ENCODE data around the gene AKR7A2.
A peak's percentile ranks its signal among the peaks of the same experiment; 100 is the strongest.

AKR7A2 gene

DNA sequence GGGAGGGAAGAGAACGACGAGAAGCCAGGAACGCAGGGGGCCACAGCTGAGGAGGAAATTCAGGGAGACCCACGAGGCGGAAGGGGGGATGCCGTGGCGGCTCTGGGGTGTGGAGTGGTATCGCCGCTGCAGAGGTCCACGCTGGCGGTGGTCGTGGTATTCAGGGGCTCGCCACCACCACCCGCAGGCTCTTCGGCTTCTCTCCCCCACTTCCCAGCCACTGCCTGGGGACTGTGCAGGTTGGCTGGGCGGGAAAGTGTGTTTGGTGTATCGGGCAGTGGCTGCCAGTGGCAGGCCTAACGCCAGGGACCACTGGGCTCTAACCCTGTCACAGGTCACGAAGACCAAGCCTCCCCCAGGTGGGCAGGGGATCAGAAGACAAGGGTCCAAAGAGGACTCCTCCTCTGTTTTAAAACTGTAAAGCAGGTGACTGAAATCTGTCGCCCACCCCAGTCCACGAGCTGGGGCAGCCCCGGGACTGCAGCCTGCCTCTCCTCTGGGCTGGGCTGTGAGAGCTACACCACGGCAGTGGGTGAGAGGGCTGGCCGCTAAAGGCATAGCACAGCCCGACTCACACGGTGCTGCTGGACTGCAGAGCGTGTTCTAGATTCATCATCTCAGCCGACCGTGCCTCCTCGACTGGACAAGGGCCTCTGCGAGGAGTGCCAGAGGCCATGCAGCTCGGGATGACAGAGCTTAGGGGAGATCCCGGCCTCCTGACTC lies 31.1 kb upstream of the AKR7A2 start:
- no peak for DNase-seq

DNA sequence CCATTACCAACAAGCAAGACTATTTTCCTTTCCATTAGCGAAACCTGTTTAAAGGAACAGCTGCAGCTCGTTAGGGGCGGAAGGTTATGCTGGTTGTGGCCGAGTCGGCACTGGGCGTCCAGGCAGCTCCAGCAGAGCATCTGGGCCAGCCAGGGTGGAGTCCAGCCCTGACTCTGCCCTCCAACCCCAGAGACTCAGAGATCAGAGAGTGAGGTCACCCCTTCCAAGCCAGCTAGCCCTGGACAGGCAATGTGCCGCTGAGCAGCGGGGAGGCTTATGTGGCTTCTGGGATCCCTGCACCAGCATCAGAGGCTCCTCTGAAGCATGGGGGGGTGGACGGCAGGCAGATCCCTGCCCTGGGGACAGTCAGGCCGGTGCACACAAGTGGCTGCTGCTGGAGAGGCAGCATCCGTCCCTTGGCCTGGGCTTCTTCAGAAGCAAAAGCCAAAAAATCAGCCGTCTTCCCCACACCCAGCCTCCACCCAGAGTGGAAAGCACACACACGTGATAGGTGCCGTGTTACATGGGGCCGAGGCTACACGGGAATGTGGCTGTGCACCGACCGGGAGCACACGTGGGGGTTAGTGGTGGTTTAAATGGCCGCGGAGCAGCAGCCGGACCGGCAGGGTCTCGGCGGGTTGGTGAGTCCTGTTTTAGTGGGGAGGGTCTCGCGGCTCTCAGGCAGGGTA lies 30.3 kb upstream of the AKR7A2 start:
- peak; percentile 60 for DNase-seq

DNA sequence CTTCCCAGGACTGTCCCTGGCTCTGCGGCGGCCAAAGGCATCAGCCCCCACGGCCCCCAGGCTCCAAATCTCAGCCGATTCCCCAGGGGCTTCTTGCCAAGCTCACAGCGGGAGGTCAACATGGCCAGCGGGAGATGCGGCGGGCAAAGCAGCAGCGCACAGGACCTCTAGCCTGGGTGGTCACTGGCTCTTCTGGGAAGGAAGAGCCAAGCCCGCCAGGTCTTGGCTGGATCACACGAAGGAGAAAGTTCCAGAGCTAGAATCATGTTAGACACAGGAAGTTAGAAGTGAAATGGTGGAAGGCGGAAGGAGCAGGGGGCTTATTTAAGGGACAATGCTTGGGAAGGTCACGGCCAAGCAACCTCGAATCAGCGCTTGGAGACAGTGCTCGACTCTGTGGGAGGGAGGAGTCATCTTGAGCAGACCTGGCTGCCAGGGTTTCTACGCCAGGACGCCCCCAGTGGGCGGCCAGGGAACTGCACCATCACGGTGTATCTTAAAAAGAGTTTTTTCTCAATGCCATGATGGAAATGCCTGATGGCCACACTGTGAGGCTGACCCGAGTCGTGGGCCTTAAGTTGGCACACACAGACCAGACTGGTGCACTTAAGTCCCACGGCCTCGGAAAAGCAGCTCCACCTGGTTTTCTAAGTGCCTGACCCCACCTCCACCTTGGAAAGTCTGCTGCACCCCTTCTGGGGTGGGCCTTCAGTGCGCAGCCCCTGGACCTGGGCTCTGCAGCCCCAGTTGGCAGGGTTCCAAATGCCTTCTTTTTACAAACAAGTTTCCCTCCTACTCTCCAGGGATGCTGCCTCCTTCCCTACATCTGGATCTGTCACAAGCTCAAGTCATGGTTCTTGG lies 29.5 kb upstream of the AKR7A2 start:
- peak; percentile 77 for DNase-seq

DNA sequence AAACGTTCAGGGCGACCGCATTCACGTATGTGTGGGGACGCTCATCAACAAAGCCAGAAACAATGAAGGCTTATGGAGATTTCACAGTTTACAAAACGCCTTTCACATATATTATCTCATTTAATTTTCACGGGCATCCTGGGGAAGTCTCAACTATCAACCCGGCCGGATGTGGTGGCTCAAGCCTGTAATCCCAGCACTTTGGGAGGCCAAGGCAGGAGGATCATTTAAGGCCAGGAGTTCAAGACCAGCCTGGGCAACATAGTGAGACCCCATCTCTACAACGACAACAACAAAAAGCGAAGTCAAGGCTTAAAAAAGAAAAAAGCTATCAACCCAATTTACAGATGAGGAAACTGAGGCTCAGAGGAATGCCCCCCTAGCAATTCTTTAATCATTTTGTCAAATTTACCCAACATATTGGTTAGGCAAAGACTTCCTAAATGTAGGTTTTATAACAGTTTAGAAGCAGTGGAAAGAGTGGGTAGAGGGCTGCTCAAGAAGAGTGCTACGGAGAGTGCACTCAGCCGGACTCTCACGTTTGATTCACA lies 28.5 kb upstream of the AKR7A2 start:
- no peak for DNase-seq

DNA sequence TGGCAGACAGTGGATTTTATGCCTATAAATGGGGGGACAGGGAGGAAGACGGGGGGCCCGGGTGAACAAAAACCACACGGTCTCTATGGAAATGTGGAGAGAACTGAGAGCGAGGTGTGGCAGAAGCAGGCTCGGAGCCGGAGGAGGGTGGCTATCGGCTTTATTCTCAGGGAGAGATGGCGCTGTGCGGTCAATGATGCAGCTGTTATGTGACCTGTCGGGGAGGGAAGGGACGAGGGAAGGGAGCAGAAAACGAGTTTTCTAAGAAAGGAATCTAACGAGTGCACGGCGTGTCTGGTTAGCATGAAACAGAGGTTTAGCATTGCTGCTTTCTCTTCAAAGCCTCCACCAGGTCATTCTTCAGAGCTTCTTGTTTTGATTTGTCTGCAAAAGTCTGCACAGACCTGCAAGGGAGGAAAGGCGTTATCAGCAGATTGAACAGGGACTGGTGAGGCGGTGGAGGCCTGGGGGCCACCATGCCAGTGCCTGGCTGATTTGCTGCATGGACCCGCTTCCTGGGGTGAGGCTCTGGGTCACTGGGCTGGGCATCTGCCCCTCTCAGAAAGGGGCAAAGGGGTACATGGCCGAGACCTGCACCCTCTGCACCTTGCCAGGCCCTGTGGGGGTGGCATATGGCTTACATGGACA lies 27.4 kb upstream of the AKR7A2 start:
- no peak for DNase-seq

DNA sequence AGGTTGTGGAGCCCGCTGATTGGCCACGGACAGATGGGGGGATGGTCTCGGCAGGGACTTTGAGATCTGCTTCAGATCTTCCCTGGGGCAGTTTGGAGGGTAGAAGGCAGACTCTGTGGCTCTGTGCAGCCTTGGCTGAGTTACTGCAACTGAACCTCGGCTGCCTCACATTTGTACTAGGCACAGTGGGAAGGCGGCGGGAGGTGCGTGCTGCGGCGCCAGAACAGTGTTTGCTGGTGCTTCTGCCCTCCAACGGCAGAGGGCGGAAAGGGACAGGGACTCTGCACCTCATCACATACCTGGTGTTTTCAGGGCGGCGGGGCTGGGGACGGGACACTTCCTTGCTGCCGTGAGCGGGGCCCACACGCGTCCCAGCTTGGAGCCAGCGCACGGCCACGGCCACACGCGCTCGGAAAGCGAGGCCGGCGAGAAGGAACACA lies 26.4 kb upstream of the AKR7A2 start:
- no peak for DNase-seq

DNA sequence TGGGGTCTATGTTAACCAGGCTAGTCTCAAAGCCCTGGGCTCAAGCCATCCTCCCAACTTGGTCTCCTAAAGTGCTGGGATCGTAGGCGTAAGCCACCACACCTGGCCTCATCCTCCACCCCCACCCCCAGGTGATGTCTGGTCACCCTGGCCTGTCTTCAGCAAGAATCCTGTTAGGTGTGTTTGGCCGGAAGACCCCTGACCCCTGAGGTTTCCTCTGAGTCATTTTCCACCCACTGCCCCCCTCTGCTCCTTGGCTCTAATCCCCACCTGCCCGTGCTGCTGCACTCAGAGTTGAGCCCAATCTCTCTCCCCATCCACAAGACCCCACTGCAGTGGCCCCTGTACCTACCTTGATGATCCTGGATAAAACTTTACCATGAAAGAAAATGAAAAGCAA lies 25.3 kb upstream of the AKR7A2 start:
- no peak for DNase-seq

DNA sequence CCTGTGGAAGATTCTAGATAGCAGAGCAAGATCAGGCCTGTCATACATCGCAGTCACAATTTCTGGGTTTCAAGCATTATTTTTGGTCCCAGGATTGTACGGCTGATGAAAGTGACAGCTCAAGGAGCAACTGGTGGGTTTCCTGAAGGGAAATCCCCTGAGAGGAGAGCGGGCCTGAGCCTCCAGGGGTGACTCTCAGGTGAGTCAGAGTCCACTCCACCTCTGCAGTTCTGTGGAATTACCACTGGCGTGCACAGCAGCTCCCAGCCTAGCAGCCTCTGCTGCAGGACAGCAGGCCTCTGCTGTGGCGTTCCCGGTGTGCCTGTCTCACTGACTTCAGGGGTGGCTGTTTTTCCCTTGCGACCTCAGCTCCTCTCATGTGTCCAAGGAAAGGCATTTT lies 24.6 kb upstream of the AKR7A2 start:
- DNase-seq = no peak

- DNase-seq = no peak
Measured at GRCh38 chr1:19333587-19334354, 21.8 kb upstream of the AKR7A2 start.

GRCh38 chr1:19332832-19333231 lies 20.9 kb upstream of the AKR7A2 start:
- DNase-seq = no peak

DNA sequence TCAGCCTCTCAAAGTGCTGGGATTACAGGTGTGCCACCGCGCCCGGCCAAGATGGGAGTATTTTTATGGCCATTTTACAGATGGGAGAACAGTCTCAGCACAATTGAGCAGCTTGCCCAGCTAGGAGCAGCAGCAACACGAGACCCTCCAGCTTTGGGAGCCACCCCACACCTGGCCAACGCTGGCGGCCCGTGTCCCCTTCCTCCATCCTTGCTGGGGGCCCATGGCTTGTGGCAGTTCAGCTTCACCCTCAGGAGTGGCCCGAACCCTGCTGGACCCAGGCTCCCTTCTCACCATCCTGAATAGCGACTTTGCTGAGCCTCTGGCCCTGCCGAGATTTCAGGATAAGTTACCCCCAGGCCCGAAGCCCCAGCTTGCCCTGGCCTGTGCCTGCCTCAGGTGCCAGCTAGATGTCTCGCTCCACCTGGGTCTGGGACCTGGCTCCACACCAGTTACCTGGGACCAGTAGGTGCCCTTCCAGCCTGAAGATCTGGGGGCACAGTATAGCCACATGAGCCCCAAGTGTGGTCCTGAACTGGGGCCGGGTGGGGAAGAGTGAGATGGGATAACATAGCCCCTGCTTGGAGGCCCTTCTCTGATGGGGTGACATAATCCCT lies 19.4 kb upstream of the AKR7A2 start:
- DNase-seq = no peak

GRCh38 chr1:19330449-19331135 lies 18.6 kb upstream of the AKR7A2 start:
- DNase-seq = no peak

DNA sequence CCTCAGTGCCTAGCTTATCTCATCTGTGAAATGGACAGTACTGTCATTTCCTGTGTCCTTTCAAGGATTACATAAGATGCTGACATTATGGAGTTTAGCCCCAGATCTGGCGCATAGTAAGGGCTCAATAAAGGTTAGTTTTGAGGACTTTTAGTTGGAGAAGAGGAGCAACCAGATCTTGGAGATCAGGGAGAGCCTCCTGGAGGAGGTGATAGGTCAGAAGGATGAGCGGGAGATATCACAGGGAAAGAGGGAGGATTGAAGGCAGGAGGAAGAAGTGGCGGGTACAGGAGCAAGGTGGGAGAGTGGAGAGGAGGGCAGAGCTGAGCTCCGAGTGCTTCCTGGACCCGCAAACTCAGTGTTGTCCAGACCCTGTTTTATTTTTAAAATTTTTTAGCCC lies 17.7 kb upstream of the AKR7A2 start:
- DNase-seq = no peak

DNA sequence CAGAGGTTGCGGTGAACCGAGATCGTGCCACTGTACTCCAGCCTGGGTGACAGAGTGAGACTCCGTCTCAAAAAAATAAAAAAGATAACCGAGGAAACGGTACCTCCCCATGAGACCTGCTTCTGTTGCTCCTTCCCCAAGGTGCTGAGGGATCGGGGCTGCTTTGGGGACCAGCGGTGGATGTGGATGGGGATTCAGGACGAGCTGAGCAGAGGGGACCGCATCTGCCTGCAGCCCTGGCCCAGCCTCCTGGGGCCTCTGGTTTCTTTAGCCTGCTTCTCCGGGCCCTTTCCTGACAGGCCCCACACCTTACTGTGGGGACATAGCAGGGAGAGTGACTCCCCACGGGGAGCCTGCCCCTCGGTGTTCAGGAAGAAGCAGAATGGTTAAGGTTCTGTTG lies 17.2 kb upstream of the AKR7A2 start:
- DNase-seq = no peak

DNA sequence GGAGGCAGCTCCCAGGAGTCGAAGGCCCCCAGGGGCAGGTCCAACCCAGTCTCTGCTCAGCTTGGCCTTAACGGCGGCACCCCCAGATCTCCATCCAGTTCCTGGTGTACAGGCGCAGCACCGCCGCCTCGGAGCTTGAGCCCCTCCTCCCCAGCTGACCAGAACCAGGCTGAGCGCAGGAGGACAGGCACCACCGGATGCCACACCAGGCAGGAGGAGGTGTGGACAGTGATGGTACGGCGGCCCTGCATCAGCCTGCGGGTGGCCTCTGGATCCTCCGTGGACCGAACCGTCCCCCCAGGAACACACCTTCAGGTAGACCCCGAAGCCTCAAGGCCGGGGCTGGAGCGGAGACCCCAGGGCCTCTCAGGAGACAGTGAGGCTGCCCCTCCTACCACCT lies 16.5 kb upstream of the AKR7A2 start:
- DNase-seq = no peak

DNA sequence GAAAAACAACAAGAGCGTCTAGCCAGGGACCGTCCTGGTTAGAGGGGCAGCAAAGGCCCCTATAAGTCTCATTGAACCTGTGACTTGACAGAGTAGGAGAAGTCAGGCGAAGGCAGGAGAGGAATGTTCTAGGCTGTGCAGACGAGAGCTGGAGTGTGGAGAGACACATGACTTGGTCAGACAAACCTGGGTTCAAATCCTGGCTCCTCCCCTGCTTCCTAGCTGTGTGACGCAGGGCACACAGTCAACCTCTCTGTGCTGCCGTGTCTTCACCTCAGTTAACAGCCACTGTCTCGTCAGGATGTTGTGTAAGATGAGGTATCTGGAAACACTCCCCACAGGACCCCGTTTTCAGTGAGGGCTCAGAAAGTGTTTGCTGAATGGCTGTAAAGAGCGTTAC lies 15.8 kb upstream of the AKR7A2 start:
- DNase-seq = no peak

GRCh38 chr1:19327301-19327700 lies 15.4 kb upstream of the AKR7A2 start:
- DNase-seq = no peak

DNA sequence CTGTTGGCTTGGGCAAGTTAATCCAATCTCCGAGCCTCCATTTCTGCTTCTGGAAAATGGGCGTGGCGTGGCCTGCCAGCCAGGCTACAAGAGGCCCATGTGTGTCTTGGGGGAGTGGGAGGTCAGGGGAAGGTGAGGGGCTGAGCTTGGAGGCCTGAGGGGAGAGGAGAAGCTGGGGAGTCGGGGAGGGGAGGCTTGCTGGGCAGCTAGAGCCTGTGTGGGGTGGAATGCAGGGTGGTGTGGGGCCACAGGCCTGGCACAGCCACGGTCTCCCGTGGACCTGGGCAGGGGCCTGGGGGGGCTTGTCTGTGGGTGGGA lies 14.8 kb upstream of the AKR7A2 start:
- DNase-seq = no peak

GRCh38 chr1:19325958-19326747 lies 14.2 kb upstream of the AKR7A2 start:
- no peak for DNase-seq

- no peak for DNase-seq
Measured at GRCh38 chr1:19325368-19325957, 13.5 kb upstream of the AKR7A2 start.
